GM18868 (cell line): ENCODE measurements around the gene GASK1A.
"Not testable (repeated sequence)": the region's sequence is repeated elsewhere in the genome, so short reads cannot be mapped to it uniquely, and the experiment has no call there.

ENCODE experiments used
- ATAC-seq: cut with Tn5 transposase; IDR thresholded peaks from one replicate; pipeline ENCODE4 v1.9.1; 2021; ENCODE audit warnings: mild to moderate bottlenecking, moderate library complexity; ENCODE audit not compliant: unreplicated experiment

The GASK1A gene

GRCh38 chr3:42979044-42979972 lies at the start of gene GASK1A:
TSS of gene GASK1A (plus strand) at chr3:42979311. CDS start at chr3:42979643, 332 bp downstream.
- no peak for ATAC-seq

GRCh38 chr3:42934111-42934510 lies 45.0 kb upstream of the GASK1A start:
- no peak for ATAC-seq

GRCh38 chr3:42934910-42935309 lies 44.2 kb upstream of the GASK1A start:
- no peak for ATAC-seq

- no peak for ATAC-seq
These were observed 43.6 kb upstream of the GASK1A start for GRCh38 chr3:42935472-42935871.

GRCh38 chr3:42936157-42936981 lies 42.7 kb upstream of the GASK1A start:
- no peak for ATAC-seq

GRCh38 chr3:42937334-42937733 lies 41.8 kb upstream of the GASK1A start:
- ATAC-seq, result no peak

- no peak for ATAC-seq
These were observed 36.4 kb upstream of the GASK1A start for GRCh38 chr3:42942693-42943092.

- no peak for ATAC-seq
These were observed 33.1 kb upstream of the GASK1A start for GRCh38 chr3:42946050-42946449.

GRCh38 chr3:42957573-42957972 lies 21.5 kb upstream of the GASK1A start:
- no peak for ATAC-seq

GRCh38 chr3:42960282-42960681 lies 18.8 kb upstream of the GASK1A start:
- ATAC-seq, result no peak

GRCh38 chr3:42960786-42961185 lies 18.3 kb upstream of the GASK1A start:
- no peak for ATAC-seq

GRCh38 chr3:42961633-42962032 lies 17.5 kb upstream of the GASK1A start:
- no peak for ATAC-seq

- no peak for ATAC-seq
These were observed 15.8 kb upstream of the GASK1A start for GRCh38 chr3:42963269-42963668.

GRCh38 chr3:42964266-42964665 lies 14.8 kb upstream of the GASK1A start:
- no peak for ATAC-seq

GRCh38 chr3:42970557-42970956 lies 8.6 kb upstream of the GASK1A start:
- no peak for ATAC-seq

- no peak for ATAC-seq
These were observed 7.9 kb upstream of the GASK1A start for GRCh38 chr3:42970976-42971772.

GRCh38 chr3:42974906-42975305 lies 4.2 kb upstream of the GASK1A start:
- not testable (repeated sequence) for ATAC-seq

GRCh38 chr3:42975456-42975855 lies 3.7 kb upstream of the GASK1A start:
- ATAC-seq, result no peak

- no peak for ATAC-seq
These were observed 3.2 kb upstream of the GASK1A start for GRCh38 chr3:42975955-42976354.

- ATAC-seq, result no peak
These were observed 1.1 kb downstream of the GASK1A start for GRCh38 chr3:42980209-42980608.

GRCh38 chr3:42980909-42981308 lies 1.8 kb downstream of the GASK1A start:
- ATAC-seq, result no peak
